HG03066 (cell line): ENCODE data around the gene B3GALT6.

Experiments used
- ATAC-seq: cut with Tn5 transposase; IDR thresholded peaks from one replicate; pipeline ENCODE4 v1.9.1; 2021; ENCODE audit warnings: low read depth; ENCODE audit not compliant: unreplicated experiment

Gene B3GALT6

DNA sequence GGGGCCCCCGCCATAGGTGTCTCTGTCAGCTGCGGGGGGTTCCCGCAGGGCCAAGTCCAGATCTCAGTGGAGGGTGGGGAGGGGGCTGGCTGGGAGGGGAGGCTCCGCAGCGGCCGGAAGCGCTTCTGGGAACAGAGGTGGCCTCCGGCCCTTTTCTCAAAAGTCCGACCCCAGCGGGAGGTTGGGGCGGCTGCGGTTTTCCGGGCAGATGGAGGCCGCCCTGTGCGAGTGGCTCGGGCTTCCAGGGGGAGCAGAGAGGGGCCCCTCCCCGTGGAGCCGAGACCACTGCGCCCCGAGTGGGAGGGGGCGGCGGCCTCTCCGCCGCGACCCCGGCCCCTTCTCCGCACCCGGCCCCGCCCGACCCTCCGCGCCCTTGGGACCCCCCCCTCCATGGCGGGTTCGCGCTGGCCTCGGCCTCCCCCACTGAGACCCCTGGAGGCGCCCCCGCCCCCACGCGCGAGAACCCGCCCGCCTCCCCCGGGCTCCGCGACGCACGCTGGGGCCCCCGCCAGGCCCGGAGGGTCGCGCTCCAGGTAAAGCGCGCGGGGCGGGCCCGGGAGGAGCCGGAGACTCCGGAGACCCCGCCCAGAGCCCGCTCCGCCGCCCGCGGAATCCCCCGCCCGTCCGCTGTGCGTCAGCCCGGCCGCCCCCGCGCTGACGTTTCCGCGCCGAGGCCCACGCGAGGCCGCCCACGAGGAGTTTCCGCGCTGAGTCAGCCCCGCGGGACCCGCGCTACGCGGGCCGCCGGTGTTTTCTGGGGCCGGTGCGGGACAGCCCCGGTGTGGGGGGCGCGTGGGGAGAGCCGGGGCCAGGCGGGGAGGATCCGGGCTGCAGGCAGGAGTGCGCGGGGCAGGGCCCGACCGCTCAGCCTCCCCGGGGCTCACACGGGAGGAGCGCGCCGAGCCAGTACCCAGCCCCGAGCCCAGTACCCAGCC, 30.9 kb upstream of the B3GALT6 start:
- ATAC-seq, result no peak

DNA sequence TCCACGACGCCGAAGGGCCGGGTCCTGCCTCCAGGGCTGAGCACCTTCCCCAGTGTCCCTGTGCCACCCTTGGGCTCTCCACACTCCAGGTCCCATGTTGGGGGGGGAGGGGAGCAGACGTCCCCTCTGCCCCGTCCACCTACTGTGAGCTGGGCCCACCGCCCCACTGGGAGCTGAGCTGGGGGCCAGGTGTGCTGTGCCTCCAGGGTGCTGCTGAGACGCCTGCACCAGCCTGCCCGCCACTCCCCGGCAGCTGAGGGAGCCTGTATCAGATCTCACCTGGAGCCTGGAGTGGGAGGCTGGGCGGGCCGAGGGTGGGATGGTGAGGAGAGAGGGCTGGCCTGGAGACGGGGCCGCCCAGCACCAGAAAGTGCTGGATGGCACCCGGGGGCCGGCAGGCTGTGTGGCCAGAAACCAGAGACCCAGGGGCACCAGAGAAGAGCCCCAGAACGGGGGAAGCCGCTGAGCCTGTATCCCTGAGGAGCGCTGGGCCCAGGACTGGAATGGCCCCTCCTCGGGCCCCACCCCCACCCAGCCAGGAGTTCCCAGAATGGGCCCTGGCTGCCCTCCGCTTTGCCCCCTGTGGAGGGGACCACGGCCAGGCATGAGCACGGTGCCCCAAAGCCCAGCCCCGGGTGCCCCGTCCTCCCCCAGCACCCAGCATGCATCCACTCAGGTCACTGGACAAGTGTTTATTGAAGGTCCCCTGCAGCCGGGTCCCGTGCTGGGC, 29.0 kb upstream of the B3GALT6 start:
- ATAC-seq, result no peak

DNA sequence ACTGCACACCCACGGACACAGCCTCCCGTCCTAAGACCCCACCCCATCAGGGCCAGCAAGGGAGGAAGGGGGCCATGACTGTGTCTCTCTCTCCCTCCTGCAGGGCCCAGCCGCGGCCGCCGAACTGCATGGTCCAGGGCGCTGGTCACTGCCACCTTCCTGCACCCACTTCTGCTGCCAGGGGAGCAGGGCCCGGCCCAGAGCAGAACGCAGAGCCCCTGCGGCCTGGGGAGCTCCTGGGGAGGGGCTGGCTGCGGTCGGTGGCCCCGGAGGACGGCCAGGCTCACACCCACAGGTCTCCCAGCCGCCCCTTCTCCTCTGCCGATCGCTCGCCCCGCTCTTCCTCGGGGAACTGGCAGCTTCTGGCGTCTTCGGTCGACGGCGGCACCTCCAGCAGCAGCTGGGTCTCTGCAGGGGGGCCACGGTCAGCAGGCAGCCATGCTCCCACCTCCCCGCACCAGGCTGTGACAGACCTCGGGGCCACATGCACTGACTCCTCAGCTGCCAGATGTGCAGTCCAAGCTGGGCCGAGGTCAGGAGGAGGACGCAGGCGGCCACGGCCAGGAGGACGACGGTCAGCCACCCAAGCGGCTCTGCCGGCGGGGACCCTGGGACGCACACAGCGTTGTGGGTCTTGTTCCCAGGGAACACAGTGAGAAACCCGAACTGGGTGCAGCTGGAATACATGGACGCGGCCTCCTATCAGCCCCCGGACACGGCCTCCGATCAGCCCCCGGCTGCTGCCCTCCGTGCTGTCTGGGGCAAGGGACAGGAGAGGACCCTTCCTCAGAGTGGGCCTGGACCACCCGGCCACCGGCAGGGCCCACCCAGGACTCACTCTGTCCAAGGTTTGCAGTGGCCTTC, 28.2 kb upstream of the B3GALT6 start:
- ATAC-seq, result no peak

DNA sequence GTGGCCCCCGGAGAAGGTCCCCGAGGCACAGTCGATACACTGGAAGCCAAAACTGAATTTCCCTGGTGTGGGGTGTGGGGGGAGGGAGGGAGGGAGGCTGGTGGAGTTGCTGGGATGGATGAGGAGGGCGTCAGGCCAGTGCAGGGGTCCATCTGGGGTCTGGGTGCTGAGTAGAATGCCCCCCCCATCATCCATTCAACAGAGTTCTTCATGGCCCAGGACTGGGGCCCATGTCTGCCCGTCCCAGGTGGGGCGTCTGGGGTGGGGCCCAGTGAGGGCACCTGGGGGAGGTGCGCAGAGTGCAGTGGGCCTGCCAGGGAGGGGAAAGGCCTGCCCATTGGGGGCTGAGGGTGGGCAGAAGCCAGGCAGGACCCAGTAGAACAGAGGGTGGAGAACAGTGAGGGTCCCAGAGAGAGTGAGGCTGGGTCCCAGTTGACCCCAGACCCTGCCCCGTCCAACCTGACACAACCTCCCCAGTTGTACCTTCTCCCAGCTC, 27.6 kb upstream of the B3GALT6 start:
- no peak for ATAC-seq

- no peak for ATAC-seq
These were observed 26.9 kb upstream of the B3GALT6 start for GRCh38 chr1:1204998-1205768.

GRCh38 chr1:1205769-1206375, 26.2 kb upstream of the B3GALT6 start:
- no peak for ATAC-seq

- ATAC-seq, result no peak
These were observed 25.6 kb upstream of the B3GALT6 start, which contains the start of gene TNFRSF18 for GRCh38 chr1:1206376-1206965. TSS of gene TNFRSF18 (minus strand) at chr1:1206592. CDS start at chr1:1206571, 21 bp downstream.

GRCh38 chr1:1206966-1207531, 25.0 kb upstream of the B3GALT6 start:
- no peak for ATAC-seq

GRCh38 chr1:1207571-1207892, 24.5 kb upstream of the B3GALT6 start:
- ATAC-seq, result no peak

DNA sequence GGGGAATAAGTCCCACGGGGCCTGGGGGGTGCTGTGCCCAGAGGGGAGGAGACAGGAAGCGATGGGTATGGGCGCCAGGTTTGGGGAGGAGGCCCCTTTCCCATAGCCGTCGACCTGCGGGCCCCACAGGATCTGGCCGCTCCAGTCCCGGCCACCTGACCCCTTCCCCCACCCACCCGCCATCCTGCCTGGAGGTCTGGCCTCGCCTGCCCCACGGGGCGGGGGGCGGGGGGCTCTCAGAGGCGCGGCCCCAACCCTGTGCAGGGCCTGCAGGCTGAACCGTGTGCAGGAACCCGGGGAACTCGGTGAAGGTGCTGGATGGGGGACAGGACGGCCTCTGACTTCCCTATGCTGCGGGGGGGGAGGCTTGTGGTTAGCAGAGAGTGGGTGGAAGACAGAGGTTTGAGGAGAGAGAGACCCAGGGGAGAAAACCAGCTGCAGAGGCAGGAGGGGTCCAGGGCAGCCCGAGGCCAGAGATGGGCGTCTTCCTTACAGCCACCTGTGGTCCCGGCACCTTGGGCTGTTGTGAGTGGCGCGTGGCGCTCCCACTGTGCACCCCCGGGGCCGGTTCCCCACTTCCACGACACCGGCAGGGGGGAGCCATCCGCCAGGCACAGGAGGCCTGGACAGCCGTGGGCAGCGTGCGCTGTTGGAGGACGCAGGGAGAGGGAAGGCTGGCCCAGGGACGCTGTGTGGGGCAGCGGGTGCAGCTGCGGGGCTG, 23.2 kb upstream of the B3GALT6 start:
- ATAC-seq, result no peak

DNA sequence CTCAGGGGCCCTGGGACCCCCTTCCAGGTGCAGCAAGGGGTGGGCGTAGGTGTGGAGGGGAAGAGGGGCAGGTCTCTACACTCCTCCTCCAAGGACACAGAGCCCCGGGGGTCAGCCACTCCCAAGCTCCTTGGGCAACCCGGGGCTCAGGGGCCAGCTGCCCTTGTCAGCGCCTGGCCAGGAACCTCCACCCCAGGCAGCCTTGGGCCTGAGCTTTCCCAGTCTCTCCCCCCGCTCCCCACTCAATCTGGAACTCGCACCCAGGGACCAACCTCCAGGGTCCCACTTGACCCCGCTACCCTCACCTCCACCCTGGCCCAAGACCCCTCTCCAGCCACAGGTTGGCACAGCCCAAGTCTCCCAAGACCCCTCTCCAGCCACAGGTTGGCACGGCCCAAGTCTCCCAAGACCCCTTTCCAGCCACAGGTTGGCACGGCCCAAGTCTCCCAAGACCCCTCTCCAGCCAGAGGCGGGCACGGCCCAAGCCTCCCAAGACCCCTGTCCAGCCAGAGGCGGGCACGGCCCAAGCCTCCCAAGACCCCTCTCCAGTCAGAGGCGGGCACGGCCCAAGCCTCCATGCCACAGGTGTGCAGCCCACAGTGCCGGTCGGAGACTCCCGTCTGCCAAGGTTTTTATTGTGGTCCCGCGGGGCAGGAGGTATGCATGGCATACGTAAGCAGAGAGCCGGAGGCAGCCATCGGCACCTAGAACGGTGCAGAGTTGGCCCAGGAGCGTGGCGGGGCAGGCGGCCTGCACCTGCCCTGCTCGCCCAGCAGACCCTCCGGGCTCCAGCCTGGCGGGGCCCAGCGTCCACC, 21.1 kb upstream of the B3GALT6 start:
- no peak for ATAC-seq

DNA sequence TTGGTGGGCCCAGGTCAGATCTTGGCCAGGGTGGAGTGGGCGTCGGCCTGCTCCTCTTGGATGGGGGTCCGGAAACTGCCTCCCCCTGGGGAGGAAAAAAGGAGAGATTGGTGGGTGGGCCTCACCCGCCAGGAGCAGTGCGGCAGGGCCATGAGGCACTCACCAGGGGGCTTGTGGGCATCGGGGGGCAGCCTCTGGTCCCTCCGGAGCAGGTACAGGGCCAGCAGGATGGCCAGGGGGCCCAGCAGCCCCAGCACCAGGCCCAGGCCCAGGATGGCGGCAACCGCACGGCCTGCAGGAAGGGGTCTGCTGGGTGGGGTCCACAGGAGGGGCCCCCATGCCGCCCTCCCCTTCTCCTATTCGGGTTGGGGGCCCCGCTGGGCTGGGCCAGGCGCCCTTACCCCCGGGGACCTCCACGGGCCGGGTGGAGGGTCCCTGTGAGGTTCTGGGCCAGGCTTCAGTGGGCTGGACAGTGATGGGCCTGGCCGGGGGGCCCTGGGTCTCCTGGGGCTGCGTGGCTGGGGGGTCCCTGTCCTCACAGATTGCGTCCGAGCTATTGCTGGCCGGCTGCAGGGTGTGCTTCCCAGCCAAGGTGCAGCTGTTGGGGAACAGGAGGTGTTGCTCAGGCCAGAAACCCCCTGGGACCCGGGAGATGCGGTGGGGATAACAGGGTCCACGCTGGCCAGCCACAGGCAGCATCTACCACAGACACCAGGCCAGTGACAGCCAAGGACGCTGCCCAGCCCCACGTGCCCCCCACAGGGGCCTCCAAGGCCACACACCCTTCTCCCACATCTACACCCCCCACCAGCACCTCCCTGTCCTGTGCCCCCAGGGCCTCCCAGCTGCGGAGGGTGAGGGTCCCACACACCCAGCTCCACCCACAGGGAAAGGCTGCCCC, 20.2 kb upstream of the B3GALT6 start:
- no peak for ATAC-seq

- ATAC-seq, result no peak
These were observed 19.2 kb upstream of the B3GALT6 start for GRCh38 chr1:1212780-1213344.

DNA sequence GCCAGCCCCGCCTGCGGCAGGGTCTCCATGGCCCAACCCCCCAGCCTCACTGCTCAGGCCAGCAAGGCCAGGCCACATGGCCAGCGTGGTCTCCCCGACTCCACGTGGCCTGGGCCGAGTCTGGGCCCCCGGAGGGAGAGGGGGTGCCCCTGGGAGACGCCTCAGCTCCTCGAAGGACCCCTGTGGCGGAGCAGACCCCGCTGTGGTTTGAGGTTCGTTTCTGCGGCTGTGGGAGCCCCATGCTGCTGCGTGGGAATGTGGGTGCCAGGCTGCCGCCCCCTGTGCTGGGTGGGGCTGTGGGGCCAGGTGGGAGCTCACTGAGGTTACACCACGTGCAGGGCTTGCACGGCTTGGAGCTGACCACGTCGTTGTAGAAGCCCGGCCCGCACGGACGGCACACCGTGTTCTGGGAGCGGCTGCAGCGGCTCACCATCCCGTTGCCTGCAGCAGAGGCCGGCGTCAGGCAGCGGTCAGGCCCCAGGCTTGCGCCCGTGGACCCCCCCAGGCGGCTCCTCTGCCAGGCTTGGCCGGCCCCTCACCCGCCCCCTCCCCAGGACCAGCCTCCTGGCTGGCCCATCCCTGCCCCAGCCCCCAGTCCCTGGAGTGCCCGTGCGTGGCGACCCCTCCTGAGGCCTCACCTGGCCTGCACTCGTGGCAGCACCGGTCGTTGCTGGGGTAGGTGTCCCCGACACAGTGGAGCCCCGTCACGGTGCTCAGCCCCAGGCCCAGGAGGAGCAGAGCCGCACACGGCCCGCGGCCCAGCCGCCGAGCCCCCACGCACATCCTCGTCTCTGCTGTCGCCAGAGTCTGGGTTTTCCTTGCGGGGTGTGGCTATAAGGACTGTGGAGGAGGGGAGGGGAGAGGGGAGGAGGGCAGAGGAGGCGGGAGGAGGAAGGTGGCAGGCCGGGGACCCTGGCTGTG, 18.4 kb upstream of the B3GALT6 start, which contains the start of gene TNFRSF4:
TSS of gene TNFRSF4 (minus strand) at position 809 of the 921 bp plus-strand sequence. CDS start at position 783, 26 bp downstream.
- no peak for ATAC-seq
